H1 (cell line): ENCODE results near the gene PSME2. TPM values are rescaled to one million over a fixed set of nuclear protein-coding genes. Genes with fewer than 3 reads are reported as not detected.

Experiments
- EZH2 ChIP-seq: fragments of 200-600 bp; sonication (generic); IDR thresholded peaks from 2 replicates; pipeline ENCODE4 v1.7.1; 2012; ENCODE audit warnings: low read depth, mild to moderate bottlenecking, moderate library complexity, low read length, inconsistent platforms; ENCODE audit not compliant: severe bottlenecking
- JUN ChIP-seq: IDR thresholded peaks from 2 replicates; pipeline ENCODE4 v1.6.1; 2011; ENCODE audit warnings: low read depth, mild to moderate bottlenecking, improper control_type of control experiment, low read length
- MAFK ChIP-seq: IDR thresholded peaks from 2 replicates; pipeline ENCODE4 v1.6.1; 2012; ENCODE audit warnings: low read depth, mild to moderate bottlenecking, improper control_type of control experiment, low read length
- POLR2AphosphoS5 ChIP-seq: IDR thresholded peaks from 2 replicates; pipeline ENCODE4 v1.6.1; 2011; ENCODE audit warnings: low read depth, low read length
- TBP ChIP-seq: IDR thresholded peaks from 2 replicates; pipeline ENCODE4 v1.6.1; 2011; ENCODE audit warnings: low read depth, low read length, improper control_type of control experiment
- polyA plus RNA-seq, 7 experiments: library from polyadenylated mRNA; depleted of rRNA in 3 of 7; stranded (reverse) in 5 of 7; unstranded in 2 of 7; fragments of >200 nt in 5 of 7; fragments of 200-250 nt in 2 of 7; gene quantifications; 1 replicate in 5 of 7; 2 replicates in 1 of 7; 4 replicates in 1 of 7; pipeline versions ENCODE4 v1.2.1 to v1.2.3, GENCODE V29; 2011 to 2013; ENCODE audit warnings: missing spikeins in 2 of 7, mixed read lengths in 2 of 7
- total RNA-seq: library from RNA; stranded (reverse); fragmentation: NEBNext Ultra II Directional; extraction: Animal tissue kit (Norgen Biotek cat#: 25700); gene quantifications from 2 replicates; pipeline ENCODE4 v1.2.1, GENCODE V29; 2021

The PSME2 gene
- total and polyA plus RNA-seq, 2 of the 8 experiments (the other 6 are each of a cell fraction or from before 2014, with no cell fraction given), result 71.8 to 111 TPM

- TF ChIP-seq MAFK (no peak), EZH2 (no peak), POLR2AphosphoS5 (no peak), JUN (no peak), TBP (no peak)
Observed at GRCh38 chr14:24126939-24127338, 19.5 kb downstream of the PSME2 start (continued).
